Lower leg skin (tissue), 4 donors: ENCODE measurements around the gene FAM3A. TPM values are rescaled to one million over a fixed set of nuclear protein-coding genes. Genes with fewer than 3 reads are reported as not detected.

Experiments
- DNase-seq, 2 donors: peaks; one replicate each; pipeline ENCODE4 v3.0.0-alpha.2; 2019; ENCODE audit warnings: low spot score in 2 of 2
- H3K4me3 ChIP-seq: fragments of 200-600 bp; sonication (generic); 2 replicates; pipeline ENCODE4 v1.5.1; 2017; ENCODE audit warnings: mild to moderate bottlenecking, low read depth; ENCODE audit not compliant: poor library complexity, severe bottlenecking
- POLR2A ChIP-seq, 2 donors: fragments of 450-650 bp; IDR thresholded peaks; one replicate each; pipeline ENCODE4 v1.6.1; 2016 to 2017; ENCODE audit warnings: antibody characterized with exemption in 2 of 2, mild to moderate bottlenecking in 1 of 2, moderate library complexity in 1 of 2
- WGBS, 2 donors: methylation state at CpG; one replicate each; pipeline ENCODE4 v1.1.5; 2018; 5-methylcytosine and 5-hydroxymethylcytosine counted together
- intact Hi-C: fragments of 100-400 bp; cut with DNase I; formaldehyde crosslinking; loops from one replicate; pipeline ENCODE4 v1.15.0; 2023; ENCODE audit warnings: low total_unique reads
- total RNA-seq, 4 donors: library from RNA; depleted of rRNA; stranded (reverse); fragments of >200 nt; gene quantifications; one replicate each; pipeline ENCODE4 v1.1.0, GENCODE V29; 2016
- TF ChIP-seq, protein P1 (sequence below), 3 donors: fragments of 450-650 bp; IDR thresholded peaks; one replicate each; pipeline ENCODE4 v1.5.1; 2016; ENCODE audit warnings: antibody characterized with exemption in 3 of 3, mild to moderate bottlenecking in 3 of 3, moderate library complexity in 2 of 3

Gene FAM3A
- total RNA-seq, 4 donors from 2014 or later: 42.5 to 61.7 (median 47.2) TPM

DNA sequence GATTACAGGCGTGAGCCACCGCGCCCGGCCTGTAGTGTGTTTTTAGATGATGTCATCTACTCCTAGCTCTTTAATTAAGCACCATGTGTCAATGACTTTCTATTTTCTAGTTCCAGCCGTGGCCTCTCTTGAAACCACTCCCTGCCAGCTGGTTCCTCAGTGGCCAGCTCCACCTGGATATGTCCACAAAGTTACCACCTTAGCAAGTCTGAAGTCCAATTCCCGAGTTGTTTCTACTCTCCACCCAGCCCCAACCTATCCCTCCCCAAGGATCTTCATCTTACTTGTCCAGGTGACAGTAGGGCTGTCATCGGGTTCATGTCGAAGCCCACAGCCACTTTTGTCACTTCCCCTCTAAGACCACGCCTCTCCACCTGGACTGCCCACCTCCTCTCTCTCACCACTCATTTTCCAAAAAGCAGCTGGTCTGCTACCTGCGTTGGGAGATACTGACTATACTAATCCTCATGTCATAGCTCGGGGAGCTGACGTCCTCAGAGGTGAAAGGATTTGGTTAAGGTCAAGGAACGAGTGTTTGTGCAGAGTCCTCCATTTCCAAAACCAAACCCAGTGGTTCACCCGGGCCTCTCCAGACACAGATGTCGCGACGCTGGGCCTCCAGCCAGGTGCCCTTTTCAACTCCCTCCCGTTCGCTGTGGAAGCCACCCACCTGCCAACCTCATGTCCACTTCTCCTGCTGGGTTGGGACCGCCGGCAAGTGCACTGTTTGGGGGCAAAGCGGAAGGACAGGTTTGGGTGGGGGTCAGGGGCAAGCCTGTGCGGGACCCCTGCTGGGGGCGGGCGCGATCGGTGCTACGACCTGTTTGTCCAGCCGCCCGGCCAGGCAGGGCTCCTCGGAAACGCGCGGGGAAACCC is 704 bp downstream of the FAM3A start:
- WGBS, 2 donors: 20 to 62% methylated on average over 19 to 34 of the region's 34 CpGs
- intact Hi-C loops: no loop called here
- DNase-seq: no peak
- H3K4me3 ChIP-seq: peak overlapping the region; percentile 40
- TF ChIP-seq, protein P1, sequence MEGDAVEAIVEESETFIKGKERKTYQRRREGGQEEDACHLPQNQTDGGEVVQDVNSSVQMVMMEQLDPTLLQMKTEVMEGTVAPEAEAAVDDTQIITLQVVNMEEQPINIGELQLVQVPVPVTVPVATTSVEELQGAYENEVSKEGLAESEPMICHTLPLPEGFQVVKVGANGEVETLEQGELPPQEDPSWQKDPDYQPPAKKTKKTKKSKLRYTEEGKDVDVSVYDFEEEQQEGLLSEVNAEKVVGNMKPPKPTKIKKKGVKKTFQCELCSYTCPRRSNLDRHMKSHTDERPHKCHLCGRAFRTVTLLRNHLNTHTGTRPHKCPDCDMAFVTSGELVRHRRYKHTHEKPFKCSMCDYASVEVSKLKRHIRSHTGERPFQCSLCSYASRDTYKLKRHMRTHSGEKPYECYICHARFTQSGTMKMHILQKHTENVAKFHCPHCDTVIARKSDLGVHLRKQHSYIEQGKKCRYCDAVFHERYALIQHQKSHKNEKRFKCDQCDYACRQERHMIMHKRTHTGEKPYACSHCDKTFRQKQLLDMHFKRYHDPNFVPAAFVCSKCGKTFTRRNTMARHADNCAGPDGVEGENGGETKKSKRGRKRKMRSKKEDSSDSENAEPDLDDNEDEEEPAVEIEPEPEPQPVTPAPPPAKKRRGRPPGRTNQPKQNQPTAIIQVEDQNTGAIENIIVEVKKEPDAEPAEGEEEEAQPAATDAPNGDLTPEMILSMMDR (IDR thresholded peaks at IDR 0.05): no peak
- no peak for TF ChIP-seq POLR2A (IDR thresholded peaks at IDR 0.05)

DNA sequence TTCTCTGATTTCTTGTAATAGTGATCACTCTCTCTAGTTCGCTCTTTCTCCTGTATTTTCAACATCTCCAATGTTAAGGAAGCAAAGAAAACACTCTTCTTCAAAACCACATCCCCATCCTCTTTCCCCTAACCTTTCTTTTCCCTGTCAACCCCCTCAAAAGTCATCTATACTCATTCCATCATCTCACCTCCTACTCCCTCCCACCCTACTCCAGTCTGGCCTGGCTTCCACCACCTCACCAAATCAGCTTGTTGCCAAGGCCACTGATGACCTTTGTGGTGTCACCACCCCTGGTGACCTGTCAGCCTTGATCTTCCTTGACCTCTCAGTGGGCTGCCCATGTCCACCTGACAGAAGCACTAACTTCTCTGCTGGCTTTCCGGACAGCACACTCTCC is 2.3 kb downstream of the FAM3A start:
- H3K4me3 ChIP-seq: no peak overlapping the region
- WGBS, 2 donors: 75 to 89% methylated on average over 2 of the region's 2 CpGs
- intact Hi-C loops: no loop called here
- TF ChIP-seq, protein P1 (IDR thresholded peaks at IDR 0.05): no peak
- no peak for TF ChIP-seq POLR2A (IDR thresholded peaks at IDR 0.05)
- DNase-seq: no peak

DNA sequence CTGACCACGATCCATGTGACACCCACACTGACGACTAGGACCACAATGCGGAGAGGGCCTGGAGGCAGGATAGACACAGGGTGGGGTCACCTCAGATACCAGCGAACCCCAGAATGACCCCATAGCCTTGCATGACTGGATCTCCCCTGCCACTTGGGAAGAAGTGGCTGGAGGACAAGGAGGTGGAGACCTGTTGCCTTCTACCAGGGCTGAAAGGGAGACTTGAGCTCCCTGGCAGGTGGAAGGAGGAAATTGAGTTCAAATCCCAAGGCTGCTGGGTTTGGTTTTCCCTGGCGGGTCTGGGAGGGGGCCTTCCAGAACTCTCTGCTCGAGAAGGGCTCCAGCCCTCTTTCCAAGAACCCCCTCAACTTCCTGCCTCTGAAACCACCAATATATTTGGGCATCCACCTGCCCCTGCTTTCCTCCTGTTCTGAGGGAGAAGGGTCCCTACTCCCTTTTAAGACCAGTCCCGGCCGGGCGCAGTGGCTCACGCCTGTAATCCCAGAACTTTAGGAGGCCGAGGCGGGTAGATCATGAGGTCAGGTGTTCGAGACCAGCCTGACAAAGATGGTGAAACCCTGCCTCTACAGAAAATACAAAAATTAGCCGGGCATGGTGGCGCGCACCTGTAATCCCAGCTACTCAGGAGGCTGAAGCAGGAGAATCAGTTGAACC is 3.0 kb downstream of the FAM3A start:
- TF ChIP-seq, protein P1 (IDR thresholded peaks at IDR 0.05): no peak
- no peak for TF ChIP-seq POLR2A (IDR thresholded peaks at IDR 0.05)
- no peak for DNase-seq
- WGBS, 2 donors: 90 to 99% methylated on average over 10 to 16 of the region's 16 CpGs

DNA sequence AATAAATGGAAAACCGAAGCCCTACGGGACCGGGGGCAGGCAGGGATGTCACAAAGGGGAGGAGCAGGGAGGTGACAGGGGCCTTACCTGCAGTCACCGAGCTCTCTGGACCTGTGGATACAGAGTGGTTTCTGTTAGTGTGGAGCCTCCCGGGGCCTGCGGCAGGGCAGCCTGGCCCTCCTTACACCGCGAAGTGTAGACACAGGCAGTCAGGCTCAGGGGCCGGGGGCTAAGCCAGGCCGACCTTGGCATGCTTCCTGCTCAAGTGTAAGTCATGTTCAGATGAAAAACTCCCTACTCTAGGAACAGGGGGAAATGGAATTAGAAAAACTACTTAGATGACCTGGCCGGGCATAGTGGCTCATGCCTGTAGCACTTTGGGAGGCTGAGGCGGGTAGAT is 4.3 kb downstream of the FAM3A start:
- 80 to 86% methylated on average over 12 of the region's 12 CpGs for WGBS, 2 donors
- no peak for DNase-seq
- H3K4me3 ChIP-seq: no peak overlapping the region
- intact Hi-C loops: no loop called here
- TF ChIP-seq POLR2A (IDR thresholded peaks at IDR 0.05): no peak
- TF ChIP-seq, protein P1 (IDR thresholded peaks at IDR 0.05): no peak

More for the DNA sequence above, 3.0 kb downstream of the FAM3A start:
- no peak overlapping the region for H3K4me3 ChIP-seq
- intact Hi-C loops: no loop called here

DNA sequence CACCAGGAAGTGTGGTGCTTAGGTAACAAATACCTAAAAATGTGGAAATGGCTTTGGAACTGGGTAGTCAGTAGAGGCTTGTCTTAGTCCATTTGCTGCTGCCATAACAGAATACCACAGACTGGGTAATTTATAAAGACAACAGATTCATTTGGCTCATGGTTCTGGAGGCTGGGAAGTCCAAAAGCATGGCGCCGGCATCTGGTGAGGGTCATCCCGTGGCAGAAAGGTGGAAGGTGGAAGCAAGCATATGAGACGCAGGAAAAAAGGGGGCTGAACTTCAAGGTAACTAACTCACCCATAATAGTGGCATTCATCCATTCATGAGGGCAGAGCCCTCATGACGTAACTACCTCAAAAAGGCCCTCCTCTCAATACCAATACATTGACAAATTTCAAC is 6.6 kb downstream of the FAM3A start:
- no peak for DNase-seq
- no peak overlapping the region for H3K4me3 ChIP-seq
- no peak for TF ChIP-seq POLR2A (IDR thresholded peaks at IDR 0.05)
- TF ChIP-seq, protein P1 (IDR thresholded peaks at IDR 0.05): no peak
- intact Hi-C loops: no loop called here
- 92 to 95% methylated on average over 5 of the region's 5 CpGs for WGBS, 2 donors
